ENCODE data around the gene NES.

- TF ChIP-seq CTCF (IDR thresholded peaks at IDR 0.05; ENCODE audit: low read depth, low read length, missing input control) (no peak), TAF1 (conservative IDR thresholded peaks at IDR 0.05) (no peak), ZBTB33 (IDR thresholded peaks at IDR 0.05) (no peak), REST (IDR thresholded peaks at IDR 0.05) (no peak), RAD21 (IDR thresholded peaks at IDR 0.05) (no peak), HNF4G (IDR thresholded peaks at IDR 0.05) (no peak), RXRA (IDR thresholded peaks at IDR 0.05) (no peak), SP1 (IDR thresholded peaks at IDR 0.05) (no peak), EGR1 (IDR thresholded peaks at IDR 0.05; ENCODE audit: low read depth in 2 of 2) (no peak), FOXA2 (IDR thresholded peaks at IDR 0.05) (no peak), YY1 (IDR thresholded peaks at IDR 0.05) (no peak), MAX (IDR thresholded peaks at IDR 0.05) (no peak)
Observed at GRCh38 chr1:156645056-156645455, 32.2 kb downstream of the NES start.
